Measurements from ENCODE around the gene CDK5RAP2.

DNA sequence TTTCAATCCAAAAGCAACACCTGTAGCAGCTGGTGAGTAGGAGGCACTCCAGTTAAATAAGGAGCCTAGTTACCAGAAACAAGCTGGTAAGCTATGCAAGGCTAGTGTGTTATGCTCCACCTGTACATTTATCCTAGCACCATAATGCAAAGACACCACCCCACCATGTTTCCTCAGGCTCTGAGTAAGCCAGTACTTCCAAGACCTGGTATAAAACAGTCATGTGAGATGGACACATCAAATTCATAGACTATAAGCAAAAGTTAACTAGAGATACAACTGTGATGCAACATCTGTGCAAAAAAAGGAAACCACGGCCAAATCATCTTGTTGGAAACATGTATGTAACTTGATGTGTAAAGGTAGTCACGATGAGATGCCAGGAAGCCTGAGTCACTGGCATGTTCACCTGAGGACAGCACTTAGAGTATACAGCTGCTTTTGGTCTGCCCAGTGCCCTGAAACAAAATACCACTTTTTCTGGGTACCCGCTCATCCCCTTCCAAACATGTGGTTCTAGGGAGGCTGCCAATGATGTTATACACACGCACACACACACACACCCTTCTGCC is 66.1 kb downstream of the CDK5RAP2 start:
- TF ChIP-seq POLR2AphosphoS5 (IDR thresholded peaks at IDR 0.05; ENCODE audit: low read depth, low read length) (no peak), TAF1 (IDR thresholded peaks at IDR 0.05; ENCODE audit: borderline replicate concordance, insufficient read depth, low read length) (no peak), FOXP2 (optimal IDR thresholded peaks at IDR 0.05; ENCODE audit: borderline replicate concordance, extremely low read depth, extremely low read length, insufficient read depth) (no peak)
- TF ChIP-seq, protein P1, sequence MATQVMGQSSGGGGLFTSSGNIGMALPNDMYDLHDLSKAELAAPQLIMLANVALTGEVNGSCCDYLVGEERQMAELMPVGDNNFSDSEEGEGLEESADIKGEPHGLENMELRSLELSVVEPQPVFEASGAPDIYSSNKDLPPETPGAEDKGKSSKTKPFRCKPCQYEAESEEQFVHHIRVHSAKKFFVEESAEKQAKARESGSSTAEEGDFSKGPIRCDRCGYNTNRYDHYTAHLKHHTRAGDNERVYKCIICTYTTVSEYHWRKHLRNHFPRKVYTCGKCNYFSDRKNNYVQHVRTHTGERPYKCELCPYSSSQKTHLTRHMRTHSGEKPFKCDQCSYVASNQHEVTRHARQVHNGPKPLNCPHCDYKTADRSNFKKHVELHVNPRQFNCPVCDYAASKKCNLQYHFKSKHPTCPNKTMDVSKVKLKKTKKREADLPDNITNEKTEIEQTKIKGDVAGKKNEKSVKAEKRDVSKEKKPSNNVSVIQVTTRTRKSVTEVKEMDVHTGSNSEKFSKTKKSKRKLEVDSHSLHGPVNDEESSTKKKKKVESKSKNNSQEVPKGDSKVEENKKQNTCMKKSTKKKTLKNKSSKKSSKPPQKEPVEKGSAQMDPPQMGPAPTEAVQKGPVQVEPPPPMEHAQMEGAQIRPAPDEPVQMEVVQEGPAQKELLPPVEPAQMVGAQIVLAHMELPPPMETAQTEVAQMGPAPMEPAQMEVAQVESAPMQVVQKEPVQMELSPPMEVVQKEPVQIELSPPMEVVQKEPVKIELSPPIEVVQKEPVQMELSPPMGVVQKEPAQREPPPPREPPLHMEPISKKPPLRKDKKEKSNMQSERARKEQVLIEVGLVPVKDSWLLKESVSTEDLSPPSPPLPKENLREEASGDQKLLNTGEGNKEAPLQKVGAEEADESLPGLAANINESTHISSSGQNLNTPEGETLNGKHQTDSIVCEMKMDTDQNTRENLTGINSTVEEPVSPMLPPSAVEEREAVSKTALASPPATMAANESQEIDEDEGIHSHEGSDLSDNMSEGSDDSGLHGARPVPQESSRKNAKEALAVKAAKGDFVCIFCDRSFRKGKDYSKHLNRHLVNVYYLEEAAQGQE (IDR thresholded peaks at IDR 0.05; ENCODE audit: insufficient read depth in 1 of 2, low read depth in 2 of 2, low read length in 2 of 2), result no peak

Data from PFSK-1 (cell line).